ENCODE measurements around the gene MBD3L2.

DNA sequence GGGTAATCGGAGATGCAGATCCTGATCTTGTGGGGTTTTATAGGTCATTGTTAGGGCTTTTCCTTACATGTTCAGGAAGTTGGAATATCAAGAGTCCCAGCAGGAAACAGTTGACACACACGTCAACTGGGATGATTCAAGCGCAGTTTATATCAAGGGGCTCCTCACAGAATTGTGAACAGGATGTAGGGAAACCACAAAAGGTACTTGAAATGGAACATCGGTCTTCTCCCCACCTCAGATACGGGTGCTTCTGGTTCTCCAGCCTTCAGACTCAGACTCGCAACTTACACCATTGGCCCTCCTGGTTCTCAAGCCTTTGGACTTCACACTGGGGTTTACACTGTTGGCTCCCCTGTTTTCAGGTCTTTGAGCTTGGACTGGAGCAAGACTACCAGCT, 39.9 kb downstream of the MBD3L2 start:
- TF ChIP-seq, protein P1, sequence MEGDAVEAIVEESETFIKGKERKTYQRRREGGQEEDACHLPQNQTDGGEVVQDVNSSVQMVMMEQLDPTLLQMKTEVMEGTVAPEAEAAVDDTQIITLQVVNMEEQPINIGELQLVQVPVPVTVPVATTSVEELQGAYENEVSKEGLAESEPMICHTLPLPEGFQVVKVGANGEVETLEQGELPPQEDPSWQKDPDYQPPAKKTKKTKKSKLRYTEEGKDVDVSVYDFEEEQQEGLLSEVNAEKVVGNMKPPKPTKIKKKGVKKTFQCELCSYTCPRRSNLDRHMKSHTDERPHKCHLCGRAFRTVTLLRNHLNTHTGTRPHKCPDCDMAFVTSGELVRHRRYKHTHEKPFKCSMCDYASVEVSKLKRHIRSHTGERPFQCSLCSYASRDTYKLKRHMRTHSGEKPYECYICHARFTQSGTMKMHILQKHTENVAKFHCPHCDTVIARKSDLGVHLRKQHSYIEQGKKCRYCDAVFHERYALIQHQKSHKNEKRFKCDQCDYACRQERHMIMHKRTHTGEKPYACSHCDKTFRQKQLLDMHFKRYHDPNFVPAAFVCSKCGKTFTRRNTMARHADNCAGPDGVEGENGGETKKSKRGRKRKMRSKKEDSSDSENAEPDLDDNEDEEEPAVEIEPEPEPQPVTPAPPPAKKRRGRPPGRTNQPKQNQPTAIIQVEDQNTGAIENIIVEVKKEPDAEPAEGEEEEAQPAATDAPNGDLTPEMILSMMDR (IDR thresholded peaks at IDR 0.05; ENCODE audit: poor library complexity) = no peak
- no peak for TF ChIP-seq EZH2 (IDR thresholded peaks at IDR 0.05; ENCODE audit: borderline replicate concordance)
